Type B pancreatic cell (in vitro differentiated cells): ENCODE results near the gene ATP7B. TPM values are rescaled to one million over a fixed set of nuclear protein-coding genes. Genes with fewer than 3 reads are reported as not detected.

Experiments
- DNase-seq: peaks from one replicate; pipeline ENCODE4 v3.0.0; 2021; ENCODE audit warnings: mixed read lengths; ENCODE audit not compliant: unreplicated experiment; ENCODE audit errors: extremely low spot score
- H3K27ac Mint-ChIP-seq: 2 replicates; pipeline ENCODE4 v1.8.0; 2021; ENCODE audit warnings: mild to moderate bottlenecking, mixed read lengths
- H3K27me3 Mint-ChIP-seq: 2 replicates; pipeline ENCODE4 v1.8.0; 2021; ENCODE audit warnings: mixed read lengths
- H3K36me3 Mint-ChIP-seq: 2 replicates; pipeline ENCODE4 v1.8.0; 2021; ENCODE audit warnings: mixed read lengths
- H3K4me1 Mint-ChIP-seq: one replicate; pipeline ENCODE4 v1.8.0; 2021; ENCODE audit warnings: mixed read lengths; ENCODE audit not compliant: unreplicated experiment
- H3K4me3 Mint-ChIP-seq: 2 replicates; pipeline ENCODE4 v1.8.0; 2021; ENCODE audit warnings: mild to moderate bottlenecking, mixed read lengths
- H3K9me3 Mint-ChIP-seq: 2 replicates; pipeline ENCODE4 v1.8.0; 2021; ENCODE audit warnings: mixed read lengths
- CTCF ChIP-seq: fragments of 200-600 bp; sonication (generic); conservative IDR thresholded peaks from 2 replicates; pipeline ENCODE4 v1.5.0; 2021; ENCODE audit warnings: antibody characterized with exemption, mild to moderate bottlenecking
- total RNA-seq: library from RNA; stranded (reverse); gene quantifications from 2 replicates; pipeline ENCODE4 v1.2.1, GENCODE V29; 2021; ENCODE audit warnings: low replicate concordance

ATP7B gene
- total RNA-seq, 1 donor from 2014 or later, result 27.7 TPM

GRCh38 chr13:51950722-51951121, 60.5 kb downstream of the ATP7B start:
- no peak for DNase-seq
- Mint-ChIP-seq H3K27ac (no peak overlapping the region), H3K27me3 (no peaks in the 10 kb centered on the region), H3K4me1 (no peaks in the 10 kb centered on the region), H3K9me3 (no peaks in the 10 kb centered on the region), H3K36me3 (peaks cover 7% of the 10 kb centered on the region), H3K4me3 (no peak overlapping the region)
- TF ChIP-seq CTCF, result no peak

- Mint-ChIP-seq H3K4me3 (no peak overlapping the region), H3K27me3 (no peaks in the 10 kb centered on the region), H3K27ac (no peak overlapping the region), H3K9me3 (no peaks in the 10 kb centered on the region), H3K4me1 (no peaks in the 10 kb centered on the region), H3K36me3 (peaks cover 3% of the 10 kb centered on the region)
- TF ChIP-seq CTCF, result no peak
- no peak for DNase-seq
These were observed 65.0 kb downstream of the ATP7B start for GRCh38 chr13:51946163-51946669.

DNA sequence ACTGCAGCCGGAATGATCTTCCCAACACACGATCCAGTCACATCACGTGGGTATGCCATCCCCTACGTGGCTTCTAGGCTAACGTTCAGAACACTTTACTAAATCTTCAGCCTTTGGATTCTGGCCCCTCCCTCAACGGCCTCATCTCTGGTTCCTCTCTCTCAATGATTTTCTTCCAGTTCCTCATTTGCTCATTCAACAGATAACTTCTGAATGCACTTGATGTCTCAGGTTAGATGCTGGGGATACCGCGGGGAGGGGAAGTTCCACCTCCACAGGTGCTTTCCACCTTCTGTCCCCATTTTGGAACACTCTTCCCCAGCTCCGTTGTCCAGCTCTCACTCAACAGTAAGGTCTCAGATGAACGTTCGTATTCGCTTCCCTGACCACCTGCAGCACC, 66.1 kb downstream of the ATP7B start:
- no peaks in the 10 kb centered on the region for H3K27me3 Mint-ChIP-seq
- no peaks in the 10 kb centered on the region for H3K9me3 Mint-ChIP-seq
- peaks cover 2% of the 10 kb centered on the region for H3K36me3 Mint-ChIP-seq
- H3K27ac Mint-ChIP-seq, result no peak overlapping the region
- H3K4me1 Mint-ChIP-seq, result no peaks in the 10 kb centered on the region
- no peak for DNase-seq
- no peak for TF ChIP-seq CTCF
- H3K4me3 Mint-ChIP-seq, result no peak overlapping the region

DNA sequence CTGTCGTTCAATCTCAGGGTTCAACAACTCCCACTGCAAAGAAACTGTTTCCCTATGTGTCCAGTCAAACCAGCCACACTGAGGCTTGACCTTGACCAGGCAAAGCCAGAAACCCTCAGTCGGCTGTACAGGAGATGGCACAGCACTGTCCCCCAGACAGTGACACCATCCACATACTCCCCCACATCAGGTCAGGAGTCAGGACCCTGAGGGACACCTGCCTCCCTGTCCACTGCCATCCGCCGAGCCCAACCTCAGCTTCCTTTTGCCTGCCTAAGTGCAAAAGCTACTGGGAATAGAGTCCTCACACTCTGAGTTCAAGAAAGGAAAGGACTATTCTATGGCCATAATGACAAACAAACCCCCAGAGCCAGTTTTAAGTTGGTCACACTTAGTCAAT, 66.8 kb downstream of the ATP7B start:
- TF ChIP-seq CTCF, result no peak

DNA sequence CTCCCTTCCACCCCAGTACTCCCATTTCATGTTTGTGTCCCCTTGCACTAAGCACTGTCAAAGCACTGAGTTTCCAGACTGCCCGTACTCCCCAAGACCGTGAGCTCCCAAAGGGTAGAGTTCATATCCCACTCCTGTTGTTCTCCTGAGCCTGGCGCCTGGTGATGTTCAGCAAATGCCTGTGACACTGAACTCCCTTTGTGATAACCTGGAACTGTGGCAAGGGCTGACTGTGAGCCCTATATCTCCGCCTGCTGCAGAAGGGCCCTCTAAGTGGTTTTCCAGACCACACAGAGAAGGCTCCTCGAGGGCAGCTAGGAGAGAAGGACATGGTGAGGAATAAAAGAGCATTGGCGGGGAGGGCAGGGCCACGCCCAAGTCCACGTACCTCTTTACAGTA, 67.5 kb downstream of the ATP7B start:
- no peaks in the 10 kb centered on the region for H3K9me3 Mint-ChIP-seq
- peaks cover 9% of the 10 kb centered on the region for H3K36me3 Mint-ChIP-seq
- no peak for TF ChIP-seq CTCF
- no peak overlapping the region for H3K4me3 Mint-ChIP-seq
- no peak overlapping the region for H3K27ac Mint-ChIP-seq
- H3K4me1 Mint-ChIP-seq, result no peaks in the 10 kb centered on the region
- DNase-seq, result no peak
- H3K27me3 Mint-ChIP-seq, result no peaks in the 10 kb centered on the region

More for the DNA sequence above, 66.8 kb downstream of the ATP7B start:
- Mint-ChIP-seq H3K4me1 (no peaks in the 10 kb centered on the region), H3K27ac (no peak overlapping the region), H3K36me3 (peaks cover 3% of the 10 kb centered on the region), H3K4me3 (no peak overlapping the region), H3K27me3 (no peaks in the 10 kb centered on the region), H3K9me3 (no peaks in the 10 kb centered on the region)
- no peak for DNase-seq

- no peaks in the 10 kb centered on the region for H3K4me1 Mint-ChIP-seq
- H3K36me3 Mint-ChIP-seq, result peaks cover 11% of the 10 kb centered on the region
- no peaks in the 10 kb centered on the region for H3K9me3 Mint-ChIP-seq
- H3K4me3 Mint-ChIP-seq, result no peak overlapping the region
- H3K27me3 Mint-ChIP-seq, result no peaks in the 10 kb centered on the region
- H3K27ac Mint-ChIP-seq, result no peak overlapping the region
- DNase-seq, result no peak
- TF ChIP-seq CTCF, result no peak
These were observed 69.1 kb downstream of the ATP7B start for GRCh38 chr13:51942189-51942588.
